SH-SY5Y (cell line): Measurements from ENCODE around the gene HPD.

Experiments used
- GATA2 ChIP-seq: IDR thresholded peaks from 2 replicates; pipeline ENCODE4 v1.6.1; 2011; ENCODE audit warnings: mild to moderate bottlenecking, low read depth, low read length
- GATA3 ChIP-seq: IDR thresholded peaks from 2 replicates; pipeline ENCODE4 v1.6.1; 2011; ENCODE audit warnings: low read depth, mild to moderate bottlenecking, low read length, moderate library complexity

HPD gene

DNA sequence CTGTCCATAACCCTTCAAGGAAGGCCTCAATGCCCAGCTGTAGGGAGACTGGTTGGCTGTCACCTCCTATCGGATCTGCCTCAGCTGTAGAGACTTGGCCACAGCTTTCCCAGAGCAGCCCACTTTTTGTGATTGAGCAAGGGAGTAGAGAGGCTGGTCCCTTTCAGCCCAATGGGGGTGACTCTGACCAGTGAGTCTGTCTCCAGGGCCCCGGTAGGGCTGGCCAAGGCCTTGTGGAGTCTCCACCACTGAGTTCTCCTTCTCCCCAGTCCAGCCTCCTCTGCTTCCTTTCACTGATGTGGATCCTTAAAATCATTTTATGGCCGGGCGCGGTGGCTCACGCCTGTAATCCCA lies 14.5 kb upstream of the HPD start:
- no peak for TF ChIP-seq GATA3
- no peak for TF ChIP-seq GATA2

GRCh38 chr12:121872546-121873215 lies 14.0 kb upstream of the HPD start:
- TF ChIP-seq GATA2 (no peak), GATA3 (no peak)

- TF ChIP-seq GATA2 (no peak), GATA3 (no peak)
Observed at GRCh38 chr12:121871467-121871866, 12.8 kb upstream of the HPD start.

DNA sequence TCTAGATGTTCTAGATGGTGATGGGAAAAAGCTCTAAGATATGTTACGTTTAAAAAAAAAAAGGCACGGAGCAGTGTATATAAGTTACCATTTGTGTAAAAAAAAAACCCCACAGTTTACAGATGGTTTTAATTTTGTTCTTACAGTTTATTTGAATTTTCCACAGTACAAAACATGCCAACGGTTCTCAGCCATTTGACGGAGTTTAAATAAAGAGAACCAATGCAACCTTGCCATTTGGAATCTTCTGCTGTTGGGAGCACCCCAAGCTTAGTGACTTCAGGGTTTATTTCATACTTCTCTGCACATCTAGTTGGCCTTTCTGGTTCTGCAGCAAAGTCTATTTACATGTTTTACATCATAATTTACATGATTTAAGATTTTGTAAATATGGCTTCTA lies 7.7 kb upstream of the HPD start:
- TF ChIP-seq GATA3 (no peak), GATA2 (no peak)

- TF ChIP-seq GATA3: no peak
- TF ChIP-seq GATA2: peak; percentile 63
Observed at GRCh38 chr12:121861636-121862254, 3.1 kb upstream of the HPD start.

DNA sequence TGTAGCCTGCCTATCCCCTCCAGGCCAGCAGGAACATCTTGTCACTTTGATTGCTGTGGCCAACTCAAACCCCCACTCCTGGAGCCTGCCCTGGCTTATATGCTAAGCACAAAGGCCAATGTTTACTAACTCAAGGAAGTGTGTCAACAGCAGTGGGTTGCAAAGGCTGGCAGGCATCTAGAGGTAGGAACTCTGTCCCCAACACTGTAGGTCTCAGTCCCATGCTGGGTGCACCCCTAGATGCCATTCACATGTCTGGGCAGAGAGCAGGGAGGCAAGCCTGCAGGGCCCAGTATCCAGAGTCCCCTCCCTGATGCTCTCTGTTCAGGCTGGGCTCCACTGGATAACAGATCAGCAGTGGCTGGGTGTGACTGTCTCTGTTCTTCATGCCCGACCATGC lies 1.6 kb upstream of the HPD start:
- no peak for TF ChIP-seq GATA3
- TF ChIP-seq GATA2: no peak

GRCh38 chr12:121858318-121858661 lies 369 bp downstream of the HPD start:
- TF ChIP-seq GATA3: no peak
- TF ChIP-seq GATA2: no peak

DNA sequence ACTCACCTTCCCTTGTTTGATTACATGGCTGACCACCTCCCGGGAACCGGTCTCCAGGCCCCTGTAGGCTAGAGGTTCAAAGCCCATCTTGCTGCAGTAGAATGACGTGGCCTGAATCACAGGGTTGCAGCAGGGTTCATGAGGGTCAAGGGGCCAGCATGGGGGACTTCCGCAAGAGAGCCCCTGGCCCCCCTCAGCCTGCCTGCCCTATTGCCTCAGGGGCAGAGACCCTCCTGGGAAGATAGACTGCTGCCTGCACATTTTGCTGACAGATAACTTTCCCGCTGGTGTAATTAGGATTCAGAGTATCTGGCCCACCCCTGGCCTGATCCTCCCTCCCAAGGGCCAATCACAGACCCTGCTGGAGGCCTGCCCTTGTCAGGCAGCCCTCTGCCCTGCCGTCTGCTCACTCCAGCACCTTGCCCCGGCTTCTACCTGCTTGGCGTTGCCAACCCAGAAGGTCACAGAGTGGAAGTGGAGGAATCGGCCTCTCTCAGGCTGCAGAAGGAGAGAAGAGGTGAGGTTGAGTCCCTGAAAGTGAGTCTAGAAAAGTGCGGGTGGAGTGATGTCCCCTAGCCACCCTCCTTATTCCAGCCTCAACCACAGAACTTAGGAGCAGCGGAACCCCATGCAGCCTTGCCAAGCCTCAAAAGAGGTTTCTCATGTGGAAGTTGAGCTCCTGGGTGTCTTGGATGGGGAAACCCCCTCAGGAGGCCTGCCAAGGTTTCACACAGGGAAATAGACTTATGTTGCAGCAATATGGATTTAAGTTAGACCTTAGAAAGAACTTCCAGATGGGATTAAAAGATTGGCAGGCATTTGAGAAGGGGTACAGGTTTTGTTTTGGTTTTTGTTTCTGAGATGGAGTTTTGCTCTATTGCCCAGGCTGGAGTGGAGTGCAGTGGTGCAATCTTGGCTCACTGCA lies 1.1 kb downstream of the HPD start:
- TF ChIP-seq GATA2: no peak
- TF ChIP-seq GATA3: no peak

- TF ChIP-seq GATA3: no peak
- no peak for TF ChIP-seq GATA2
Observed at GRCh38 chr12:121849665-121850064, 9.0 kb downstream of the HPD start.

DNA sequence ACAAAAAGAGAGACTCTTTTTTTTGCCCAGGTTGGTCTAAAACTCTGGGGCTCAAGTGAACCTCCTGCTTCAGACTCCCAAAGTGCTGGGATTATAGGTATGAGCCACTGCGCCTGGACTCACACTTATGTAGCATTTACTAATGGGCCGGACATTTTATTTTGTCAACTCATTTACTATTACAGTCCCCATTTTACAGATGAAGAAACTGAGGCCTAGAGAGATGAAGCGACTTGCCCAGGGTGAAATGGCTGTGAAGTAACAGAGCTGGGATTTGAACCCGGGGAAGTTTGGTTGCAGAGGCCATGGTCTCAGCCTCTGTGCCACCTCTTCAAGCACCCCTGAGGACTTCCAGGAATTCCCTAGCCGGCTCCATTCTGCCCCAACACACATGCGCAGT lies 9.4 kb downstream of the HPD start:
- TF ChIP-seq GATA2 (no peak), GATA3 (no peak)

GRCh38 chr12:121845701-121846100 lies 13.0 kb downstream of the HPD start:
- TF ChIP-seq GATA3 (no peak), GATA2 (no peak)

DNA sequence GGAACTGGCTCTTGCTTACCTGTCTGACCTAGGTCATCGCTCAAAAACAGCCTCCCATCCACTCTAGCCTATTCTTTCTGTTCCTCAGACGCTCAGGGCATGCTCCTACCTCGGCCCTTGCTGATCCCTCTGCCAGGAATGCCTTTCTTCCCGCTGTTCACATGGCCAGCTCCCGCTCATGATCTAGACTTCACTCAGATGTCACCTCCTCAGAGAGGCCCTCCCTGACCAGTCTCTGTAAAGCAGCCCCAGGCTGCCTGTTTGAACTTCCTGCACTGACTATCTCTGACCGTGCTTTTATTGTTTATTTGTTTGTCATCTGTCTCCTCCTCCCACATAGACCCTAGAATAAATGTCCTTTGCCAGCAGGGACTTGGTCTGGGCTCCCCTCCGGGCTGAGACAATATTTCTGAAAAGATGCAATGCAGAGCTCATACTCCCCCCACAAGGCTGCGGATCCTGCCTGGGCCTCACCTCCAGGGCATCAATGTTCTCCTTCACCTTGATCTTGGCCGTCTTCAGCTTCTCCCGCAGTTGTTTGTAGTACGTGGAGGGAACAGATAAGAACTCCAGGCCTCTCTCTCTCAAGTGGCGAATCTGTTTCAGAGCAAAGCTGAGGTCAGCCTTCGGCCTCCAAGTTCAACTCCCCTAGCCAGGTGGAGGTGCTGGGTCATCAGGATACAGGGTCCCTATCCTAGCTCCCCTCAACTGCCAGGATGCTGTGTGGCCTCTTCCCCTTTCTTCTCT lies 15.2 kb downstream of the HPD start:
- TF ChIP-seq GATA2: no peak
- no peak for TF ChIP-seq GATA3

GRCh38 chr12:121839993-121840761 lies 18.5 kb downstream of the HPD start:
- TF ChIP-seq GATA2 (no peak), GATA3 (no peak)
